Neuronal stem cell (in vitro differentiated cells): ENCODE data around the gene PKNOX2.
A peak's percentile ranks its signal among the peaks of the same experiment; 100 is the strongest.

ENCODE experiments used
- DNase-seq: peaks from one replicate; pipeline ENCODE4 v3.0.0-alpha.2; 2013; ENCODE audit warnings: low spot score
- H2AFZ ChIP-seq: one replicate; pipeline ENCODE4 v1.6.1; 2013; ENCODE audit warnings: mild to moderate bottlenecking, low read length, inconsistent platforms
- H2AK5ac ChIP-seq: 2 replicates; pipeline ENCODE4 v1.6.1; 2013; ENCODE audit warnings: low read depth, mild to moderate bottlenecking, inconsistent platforms, low read length, moderate library complexity, mixed read lengths
- H2BK120ac ChIP-seq: 2 replicates; pipeline ENCODE4 v1.6.1; 2013; ENCODE audit warnings: low read depth, mild to moderate bottlenecking, inconsistent platforms, low read length, moderate library complexity, mixed read lengths
- H2BK12ac ChIP-seq: one replicate; pipeline ENCODE4 v1.6.1; 2013; ENCODE audit warnings: low read length, inconsistent platforms
- H2BK15ac ChIP-seq: 2 replicates; pipeline ENCODE4 v1.6.1; 2013; ENCODE audit warnings: mild to moderate bottlenecking, low read length, inconsistent platforms, mixed read lengths
- H2BK5ac ChIP-seq: one replicate; pipeline ENCODE4 v1.6.1; 2013; ENCODE audit warnings: inconsistent platforms, mild to moderate bottlenecking, low read length, moderate library complexity
- H3K14ac ChIP-seq: one replicate; pipeline ENCODE4 v1.6.1; 2013; ENCODE audit warnings: low read length, inconsistent platforms
- H3K18ac ChIP-seq: 2 replicates; pipeline ENCODE4 v1.6.1; 2013; ENCODE audit warnings: low read length, inconsistent platforms
- H3K23ac ChIP-seq: 2 replicates; pipeline ENCODE4 v1.6.1; 2013; ENCODE audit warnings: low read depth, mild to moderate bottlenecking, mixed read lengths, low read length, inconsistent platforms; ENCODE audit not compliant: poor library complexity
- H3K27ac ChIP-seq: replicated peaks from 3 replicates; pipeline ENCODE4 v1.5.1; 2013; ENCODE audit warnings: low read length, inconsistent platforms
- H3K27me3 ChIP-seq, 3 experiments: 2 replicates each; pipeline ENCODE4 v1.6.1; 2013; ENCODE audit warnings: low read length in 3 of 3, mild to moderate bottlenecking in 2 of 3, inconsistent platforms in 1 of 3, low read depth in 1 of 3, mixed read lengths in 1 of 3, moderate library complexity in 1 of 3; ENCODE audit not compliant: control insufficient read depth in 3 of 3, insufficient read depth in 3 of 3
- H3K36me3 ChIP-seq, 2 donors: replicated peaks in 1 of 2; 2 replicates each; pipeline ENCODE4 v1.6.1; 2013; ENCODE audit warnings: low read length in 2 of 2; ENCODE audit not compliant: control insufficient read depth in 2 of 2, insufficient read depth in 2 of 2
- H3K4ac ChIP-seq: 2 replicates; pipeline ENCODE4 v1.6.1; 2013; ENCODE audit warnings: inconsistent platforms, mild to moderate bottlenecking, low read length, moderate library complexity
- H3K4me1 ChIP-seq, 2 donors: 1 replicate in 1 of 2; 2 replicates in 1 of 2; pipeline ENCODE4 v1.6.1; 2013; ENCODE audit warnings: low read length in 2 of 2, low read depth in 1 of 2; ENCODE audit not compliant: control insufficient read depth in 2 of 2, insufficient read depth in 1 of 2
- H3K4me2 ChIP-seq: one replicate; pipeline ENCODE4 v1.6.1; 2013; ENCODE audit warnings: mild to moderate bottlenecking, low read length, inconsistent platforms; ENCODE audit not compliant: insufficient read depth, poor library complexity, severe bottlenecking
- H3K4me3 ChIP-seq, 2 donors: 2 replicates each; pipeline ENCODE4 v1.5.1; 2013; ENCODE audit warnings: low read length in 2 of 2, mild to moderate bottlenecking in 2 of 2, inconsistent platforms in 1 of 2, moderate library complexity in 1 of 2
- H3K79me1 ChIP-seq: one replicate; pipeline ENCODE4 v1.6.1; 2013; ENCODE audit warnings: low read depth, mild to moderate bottlenecking, inconsistent platforms, low read length, moderate library complexity
- H3K9ac ChIP-seq: one replicate; pipeline ENCODE4 v1.6.1; 2013; ENCODE audit warnings: mild to moderate bottlenecking, low read depth, low read length, inconsistent platforms; ENCODE audit not compliant: poor library complexity
- H3K9me3 ChIP-seq, 2 donors: replicated peaks in 1 of 2; 2 replicates each; pipeline versions ENCODE3 to v1.6.1; 2013; ENCODE audit warnings: low read length in 2 of 2, mild to moderate bottlenecking in 2 of 2, inconsistent platforms in 1 of 2, low read depth in 1 of 2, mixed read lengths in 1 of 2, moderate library complexity in 1 of 2; ENCODE audit not compliant: control insufficient read depth in 2 of 2, insufficient read depth in 1 of 2
- H4K8ac ChIP-seq: one replicate; pipeline ENCODE4 v1.6.1; 2013; ENCODE audit warnings: low read depth, mild to moderate bottlenecking, inconsistent platforms, low read length, moderate library complexity
- H4K91ac ChIP-seq: one replicate; pipeline ENCODE4 v1.6.1; 2013; ENCODE audit warnings: low read length, low read depth, mild to moderate bottlenecking, inconsistent platforms; ENCODE audit not compliant: poor library complexity
- WGBS, 2 donors: extraction: QIAGEN DNeasy Blood & Tissue Kit; methylation state at CpG; one replicate each; pipeline ENCODE4 v1.1.7; 2013; ENCODE audit warnings: missing lambda C conversion rate in 2 of 2, mixed read lengths in 1 of 2; ENCODE audit not compliant: insufficient read length in 2 of 2, insufficient replicate concordance in 1 of 2; ENCODE audit errors: extremely low coverage in 2 of 2; 5-methylcytosine and 5-hydroxymethylcytosine counted together

Gene PKNOX2

DNA sequence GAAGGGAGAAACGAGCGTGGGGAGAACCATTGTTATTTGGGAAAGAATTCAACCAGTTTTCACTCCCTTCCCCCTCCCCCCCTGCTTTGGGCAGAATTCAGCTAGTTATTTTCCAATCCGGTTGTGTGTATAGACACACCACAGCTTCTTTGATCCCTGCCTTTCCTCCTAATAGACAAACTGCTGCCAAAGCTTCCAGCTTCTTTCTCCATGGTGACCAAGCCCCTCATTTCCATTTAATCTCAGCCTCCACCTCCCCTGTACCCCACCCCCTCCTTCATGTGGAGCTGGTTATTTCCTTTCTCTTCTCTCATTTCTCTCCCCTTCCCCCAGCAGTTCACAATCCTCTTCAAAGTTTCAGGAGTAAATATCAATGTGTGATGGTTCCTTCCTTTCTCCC is 24.8 kb upstream of the PKNOX2 start:
- no peak overlapping the region for H3K14ac ChIP-seq
- H2AK5ac ChIP-seq: no peak overlapping the region
- H3K36me3 ChIP-seq: no peaks in the 10 kb centered on the region
- no peak overlapping the region for H3K4me2 ChIP-seq
- no peak overlapping the region for H3K27ac ChIP-seq
- no peak overlapping the region for H3K9ac ChIP-seq
- no peak overlapping the region for H2BK12ac ChIP-seq
- H3K9me3 ChIP-seq: no peaks in the 10 kb centered on the region
- no CpG with 5 or more reads among the region's 3 CpGs for WGBS, 2 donors
- no peaks in the 10 kb centered on the region for H3K79me1 ChIP-seq
- no peak overlapping the region for H2BK15ac ChIP-seq
- H2BK120ac ChIP-seq: no peak overlapping the region
- peaks cover 22 to 44% of the 10 kb centered on the region in 2 donors for H3K4me1 ChIP-seq
- peak overlapping the region; percentile 80 for H2AFZ ChIP-seq
- no peak overlapping the region for H4K91ac ChIP-seq
- H3K18ac ChIP-seq: no peak overlapping the region
- DNase-seq: no peak
- no peak overlapping the region for H3K23ac ChIP-seq
- no peak overlapping the region for H2BK5ac ChIP-seq
- no peak overlapping the region for H3K4ac ChIP-seq
- no peaks in the 10 kb centered on the region for H3K27me3 ChIP-seq
- H4K8ac ChIP-seq: no peak overlapping the region
- no peak overlapping the region for H3K4me3 ChIP-seq

GRCh38 chr11:125140233-125140632 is 24.3 kb upstream of the PKNOX2 start:
- H3K27me3 ChIP-seq: no peaks in the 10 kb centered on the region
- H3K4ac ChIP-seq: no peak overlapping the region
- no peak overlapping the region for H2BK12ac ChIP-seq
- H3K4me1 ChIP-seq: peaks cover 22 to 44% of the 10 kb centered on the region in 2 donors
- peak overlapping the region; percentile 80 for H2AFZ ChIP-seq
- no peak overlapping the region for H3K4me3 ChIP-seq
- H3K4me2 ChIP-seq: no peak overlapping the region
- H3K79me1 ChIP-seq: no peaks in the 10 kb centered on the region
- H3K36me3 ChIP-seq: no peaks in the 10 kb centered on the region
- DNase-seq: no peak
- H2BK5ac ChIP-seq: no peak overlapping the region
- H3K9ac ChIP-seq: no peak overlapping the region
- no peak overlapping the region for H4K8ac ChIP-seq
- no peak overlapping the region for H2BK15ac ChIP-seq
- no peak overlapping the region for H3K27ac ChIP-seq
- WGBS, 2 donors: no CpG with 5 or more reads among the region's 8 CpGs
- H3K18ac ChIP-seq: peak overlapping the region; percentile 45
- H4K91ac ChIP-seq: no peak overlapping the region
- H2BK120ac ChIP-seq: no peak overlapping the region
- H3K9me3 ChIP-seq: no peaks in the 10 kb centered on the region
- no peak overlapping the region for H3K14ac ChIP-seq
- H2AK5ac ChIP-seq: no peak overlapping the region
- H3K23ac ChIP-seq: no peak overlapping the region

DNA sequence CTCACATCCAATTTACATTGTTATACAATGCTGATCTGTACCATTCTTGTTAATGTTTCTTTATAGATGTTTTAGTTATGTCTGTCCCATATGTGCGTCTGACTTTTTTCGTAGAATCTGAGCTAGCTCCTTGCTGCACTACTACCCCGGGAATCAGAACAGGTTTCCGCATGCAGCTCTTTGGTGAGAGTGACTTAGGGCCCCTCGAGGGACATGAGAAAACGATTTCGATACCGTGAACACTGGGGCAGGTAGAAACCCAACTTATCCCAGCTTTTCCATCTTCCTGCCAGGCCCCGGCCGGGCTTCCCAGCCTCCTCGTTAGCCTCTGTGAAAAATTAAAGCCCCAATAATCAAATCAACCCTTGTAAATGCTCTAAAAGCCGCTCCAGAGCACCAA is 23.4 kb upstream of the PKNOX2 start:
- Histone ChIP-seq H3K23ac (no peak overlapping the region), H4K91ac (no peak overlapping the region), H2AK5ac (no peak overlapping the region), H3K4me2 (no peak overlapping the region), H3K4me3 (no peak overlapping the region), H3K4ac (no peak overlapping the region), H2AFZ (peak overlapping the region; percentile 87), H3K27ac (no peak overlapping the region), H3K27me3 (no peaks in the 10 kb centered on the region), H3K36me3 (no peaks in the 10 kb centered on the region), H3K4me1 (peaks cover 22 to 44% of the 10 kb centered on the region in 2 donors), H3K79me1 (no peaks in the 10 kb centered on the region), H2BK15ac (no peak overlapping the region), H3K18ac (no peak overlapping the region), H4K8ac (no peak overlapping the region), H2BK120ac (no peak overlapping the region), H3K9ac (no peak overlapping the region), H3K14ac (no peak overlapping the region), H2BK12ac (no peak overlapping the region), H3K9me3 (no peaks in the 10 kb centered on the region), H2BK5ac (no peak overlapping the region)
- no peak for DNase-seq
- WGBS, 2 donors: no CpG with 5 or more reads among the region's 12 CpGs

GRCh38 chr11:125141686-125142535 is 22.6 kb upstream of the PKNOX2 start:
- Histone ChIP-seq H3K27ac (no peak overlapping the region), H3K36me3 (no peaks in the 10 kb centered on the region), H3K9me3 (no peaks in the 10 kb centered on the region), H4K8ac (no peak overlapping the region), H2BK5ac (no peak overlapping the region), H3K79me1 (no peaks in the 10 kb centered on the region), H3K4me1 (peaks cover 22 to 44% of the 10 kb centered on the region in 2 donors), H3K4ac (no peak overlapping the region), H3K18ac (peak overlapping the region; percentile 61), H2AFZ (peak overlapping the region; percentile 87), H3K4me3 (no peak overlapping the region), H3K14ac (no peak overlapping the region), H3K27me3 (no peaks in the 10 kb centered on the region), H2BK120ac (no peak overlapping the region), H3K9ac (peak overlapping the region; percentile 21), H2BK15ac (peak overlapping the region; percentile 79), H3K4me2 (no peak overlapping the region), H2BK12ac (no peak overlapping the region), H2AK5ac (no peak overlapping the region), H4K91ac (no peak overlapping the region), H3K23ac (no peak overlapping the region)
- no CpG with 5 or more reads among the region's 18 CpGs for WGBS, 2 donors
- DNase-seq: peak; percentile 71
